Measurements from ENCODE around the gene EPHA2.

- TF ChIP-seq CTCF (conservative IDR thresholded peaks at IDR 0.05 in 1 of 2, IDR thresholded peaks at IDR 0.05 in 1 of 2; ENCODE audit: low read depth in 1 of 2, low read length in 2 of 2), result no peak
- no peak for TF ChIP-seq EZH2 (IDR thresholded peaks at IDR 0.05; ENCODE audit: low read length, missing control alignments)
These were observed 34.9 kb downstream of the EPHA2 start for GRCh38 chr1:16120940-16121410.

Measured in fibroblast of lung (primary cell).